Measurements from ENCODE around the gene PAPSS1.

DNA sequence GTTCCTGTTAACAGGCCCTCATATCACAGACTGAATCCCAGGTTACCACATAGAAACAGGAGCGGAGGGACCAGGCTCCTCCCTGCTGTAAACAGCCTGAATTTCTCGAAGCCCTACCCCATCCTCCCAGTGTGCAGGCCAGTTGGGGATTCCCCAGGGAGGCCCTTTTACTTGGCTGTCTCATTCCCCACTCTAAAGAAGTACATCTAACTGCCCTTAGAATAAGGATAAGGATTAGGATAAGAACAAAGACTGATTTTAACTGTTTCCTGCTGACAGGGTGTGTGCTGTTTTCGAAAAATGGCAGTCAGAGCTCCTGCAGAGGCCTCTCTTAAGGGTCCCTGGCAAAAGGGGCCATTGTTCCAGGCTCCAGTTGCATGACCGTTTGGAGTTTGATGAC, 133.7 kb downstream of the PAPSS1 start:
- TF ChIP-seq, protein P1, sequence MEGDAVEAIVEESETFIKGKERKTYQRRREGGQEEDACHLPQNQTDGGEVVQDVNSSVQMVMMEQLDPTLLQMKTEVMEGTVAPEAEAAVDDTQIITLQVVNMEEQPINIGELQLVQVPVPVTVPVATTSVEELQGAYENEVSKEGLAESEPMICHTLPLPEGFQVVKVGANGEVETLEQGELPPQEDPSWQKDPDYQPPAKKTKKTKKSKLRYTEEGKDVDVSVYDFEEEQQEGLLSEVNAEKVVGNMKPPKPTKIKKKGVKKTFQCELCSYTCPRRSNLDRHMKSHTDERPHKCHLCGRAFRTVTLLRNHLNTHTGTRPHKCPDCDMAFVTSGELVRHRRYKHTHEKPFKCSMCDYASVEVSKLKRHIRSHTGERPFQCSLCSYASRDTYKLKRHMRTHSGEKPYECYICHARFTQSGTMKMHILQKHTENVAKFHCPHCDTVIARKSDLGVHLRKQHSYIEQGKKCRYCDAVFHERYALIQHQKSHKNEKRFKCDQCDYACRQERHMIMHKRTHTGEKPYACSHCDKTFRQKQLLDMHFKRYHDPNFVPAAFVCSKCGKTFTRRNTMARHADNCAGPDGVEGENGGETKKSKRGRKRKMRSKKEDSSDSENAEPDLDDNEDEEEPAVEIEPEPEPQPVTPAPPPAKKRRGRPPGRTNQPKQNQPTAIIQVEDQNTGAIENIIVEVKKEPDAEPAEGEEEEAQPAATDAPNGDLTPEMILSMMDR (IDR thresholded peaks at IDR 0.05) = no peak
- TF ChIP-seq POLR2A (IDR thresholded peaks at IDR 0.05) = no peak
